Thyroid gland (tissue), 4 donors: ENCODE data around the gene EP400. TPM values are rescaled to one million over a fixed set of nuclear protein-coding genes. Genes with fewer than 3 reads are reported as not detected.

ENCODE experiments used
- DNase-seq, 2 donors: peaks; one replicate each; pipeline ENCODE4 v3.0.0-alpha.2; 2019
- H3K27ac ChIP-seq, 3 donors: fragments of 200-600 bp; sonication (generic); 1 replicate in 2 of 3; 2 replicates in 1 of 3; pipeline ENCODE4 v1.5.1; 2016 to 2019; ENCODE audit warnings: mild to moderate bottlenecking in 1 of 3, moderate library complexity in 1 of 3
- H3K27me3 ChIP-seq: fragments of 200-600 bp; sonication (generic); one replicate; pipeline ENCODE4 v1.5.1; 2019
- H3K36me3 ChIP-seq, 2 donors: fragments of 200-600 bp; sonication (generic); one replicate each; pipeline ENCODE4 v1.5.1; 2016 to 2019
- H3K4me1 ChIP-seq, 2 donors: fragments of 200-600 bp; sonication (generic); one replicate each; pipeline ENCODE4 v1.5.1; 2017 to 2019
- H3K4me3 ChIP-seq, 3 donors: fragments of 200-600 bp; sonication (generic); replicated peaks in 1 of 3; 1 replicate in 2 of 3; 2 replicates in 1 of 3; pipeline ENCODE4 v1.5.1; 2016; ENCODE audit warnings: mild to moderate bottlenecking in 1 of 3
- H3K9me3 ChIP-seq: fragments of 200-600 bp; sonication (generic); one replicate; pipeline ENCODE4 v1.5.1; 2017
- POLR2A ChIP-seq, 2 donors: fragments of 450-650 bp; IDR thresholded peaks; one replicate each; pipeline ENCODE4 v1.6.1; 2017; ENCODE audit warnings: antibody characterized with exemption in 2 of 2, mild to moderate bottlenecking in 2 of 2, moderate library complexity in 1 of 2
- WGBS, 2 donors: methylation state at CpG; one replicate each; pipeline ENCODE4 v1.1.5; 2017; 5-methylcytosine and 5-hydroxymethylcytosine counted together
- intact Hi-C: fragments of 100-400 bp; cut with DNase I; formaldehyde crosslinking; loops from one replicate; pipeline ENCODE4 v1.15.1; 2023
- total RNA-seq, 4 donors: library from RNA; depleted of rRNA; stranded (reverse); fragments of >200 nt; gene quantifications; one replicate each; pipeline ENCODE4 v1.2.3, GENCODE V29; 2016
- TF ChIP-seq, protein P1 (sequence below), 6 experiments: fragments of 200-600 bp in 3 of 6; fragments of 450-650 bp in 3 of 6; sonication (generic) in 3 of 6; IDR thresholded peaks; one replicate each; pipeline ENCODE4 v1.5.1; 2016 to 2019; ENCODE audit warnings: antibody characterized with exemption in 6 of 6, mild to moderate bottlenecking in 2 of 6, inconsistent platforms in 1 of 6, moderate library complexity in 1 of 6

The EP400 gene
- total RNA-seq, 4 donors from 2014 or later = 22.1 to 51.8 (median 25.4) TPM

DNA sequence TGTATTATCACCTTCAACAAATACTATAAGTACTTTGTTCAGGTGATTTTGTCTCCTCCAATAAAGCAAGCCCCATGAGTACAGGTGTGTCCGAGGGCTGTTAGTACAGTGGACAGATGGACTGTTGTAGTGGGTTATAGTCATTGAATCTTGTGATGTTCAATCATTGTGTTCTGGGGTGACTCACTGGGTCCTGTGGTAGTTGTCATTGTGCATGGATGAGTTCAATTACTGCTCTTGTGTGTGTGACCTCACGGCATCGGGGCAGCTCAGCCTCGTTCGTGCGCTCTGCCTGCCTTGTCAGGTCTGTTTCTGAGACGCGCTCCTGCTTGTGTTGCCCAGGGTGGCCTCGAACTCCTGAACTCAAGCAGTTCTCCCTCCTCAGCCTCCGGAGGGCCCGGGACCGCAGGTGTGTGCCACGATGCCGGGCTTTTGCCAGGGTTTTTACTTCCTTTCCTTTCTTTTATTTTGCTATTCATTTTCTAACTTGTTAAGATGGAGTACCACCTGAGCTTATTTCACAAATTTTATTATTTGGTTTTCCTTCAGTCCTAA, 122.2 kb downstream of the EP400 start:
- no peak for TF ChIP-seq POLR2A (IDR thresholded peaks at IDR 0.05)
- TF ChIP-seq, protein P1, sequence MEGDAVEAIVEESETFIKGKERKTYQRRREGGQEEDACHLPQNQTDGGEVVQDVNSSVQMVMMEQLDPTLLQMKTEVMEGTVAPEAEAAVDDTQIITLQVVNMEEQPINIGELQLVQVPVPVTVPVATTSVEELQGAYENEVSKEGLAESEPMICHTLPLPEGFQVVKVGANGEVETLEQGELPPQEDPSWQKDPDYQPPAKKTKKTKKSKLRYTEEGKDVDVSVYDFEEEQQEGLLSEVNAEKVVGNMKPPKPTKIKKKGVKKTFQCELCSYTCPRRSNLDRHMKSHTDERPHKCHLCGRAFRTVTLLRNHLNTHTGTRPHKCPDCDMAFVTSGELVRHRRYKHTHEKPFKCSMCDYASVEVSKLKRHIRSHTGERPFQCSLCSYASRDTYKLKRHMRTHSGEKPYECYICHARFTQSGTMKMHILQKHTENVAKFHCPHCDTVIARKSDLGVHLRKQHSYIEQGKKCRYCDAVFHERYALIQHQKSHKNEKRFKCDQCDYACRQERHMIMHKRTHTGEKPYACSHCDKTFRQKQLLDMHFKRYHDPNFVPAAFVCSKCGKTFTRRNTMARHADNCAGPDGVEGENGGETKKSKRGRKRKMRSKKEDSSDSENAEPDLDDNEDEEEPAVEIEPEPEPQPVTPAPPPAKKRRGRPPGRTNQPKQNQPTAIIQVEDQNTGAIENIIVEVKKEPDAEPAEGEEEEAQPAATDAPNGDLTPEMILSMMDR (IDR thresholded peaks at IDR 0.05) = no peak
- DNase-seq = no peak
- intact Hi-C loops = no loop called here
- Histone ChIP-seq H3K36me3 (peaks cover 34 to 52% of the 10 kb centered on the region in 2 donors), H3K27ac (no peak overlapping the region), H3K27me3 (no peaks in the 10 kb centered on the region), H3K9me3 (no peaks in the 10 kb centered on the region), H3K4me1 (no peaks in the 10 kb centered on the region), H3K4me3 (no peak overlapping the region)
- WGBS, 2 donors = 97 to 99% methylated on average over 14 of the region's 14 CpGs

DNA sequence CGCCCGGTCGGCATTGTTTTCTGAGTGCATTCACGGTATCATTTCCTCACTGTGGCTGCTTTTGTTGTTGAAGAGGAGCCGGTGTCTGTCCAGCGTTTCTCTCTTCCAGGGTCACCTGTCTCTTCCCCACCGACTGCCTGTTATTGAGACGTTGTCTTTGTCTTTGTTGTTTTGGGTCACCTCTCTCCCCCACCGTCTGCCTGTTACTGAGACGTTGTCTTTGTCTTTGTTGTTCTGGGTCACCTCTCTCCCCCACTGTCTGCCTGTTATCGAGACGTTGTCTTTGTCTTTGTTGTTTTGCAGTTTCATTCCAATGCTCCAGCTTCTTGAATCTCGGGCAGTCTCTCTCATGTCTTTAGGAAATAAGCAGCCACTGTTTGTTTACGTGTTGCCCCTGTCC, 124.5 kb downstream of the EP400 start:
- intact Hi-C loops = no loop called here
- H3K36me3 ChIP-seq = peaks cover 35 to 45% of the 10 kb centered on the region in 2 donors

DNA sequence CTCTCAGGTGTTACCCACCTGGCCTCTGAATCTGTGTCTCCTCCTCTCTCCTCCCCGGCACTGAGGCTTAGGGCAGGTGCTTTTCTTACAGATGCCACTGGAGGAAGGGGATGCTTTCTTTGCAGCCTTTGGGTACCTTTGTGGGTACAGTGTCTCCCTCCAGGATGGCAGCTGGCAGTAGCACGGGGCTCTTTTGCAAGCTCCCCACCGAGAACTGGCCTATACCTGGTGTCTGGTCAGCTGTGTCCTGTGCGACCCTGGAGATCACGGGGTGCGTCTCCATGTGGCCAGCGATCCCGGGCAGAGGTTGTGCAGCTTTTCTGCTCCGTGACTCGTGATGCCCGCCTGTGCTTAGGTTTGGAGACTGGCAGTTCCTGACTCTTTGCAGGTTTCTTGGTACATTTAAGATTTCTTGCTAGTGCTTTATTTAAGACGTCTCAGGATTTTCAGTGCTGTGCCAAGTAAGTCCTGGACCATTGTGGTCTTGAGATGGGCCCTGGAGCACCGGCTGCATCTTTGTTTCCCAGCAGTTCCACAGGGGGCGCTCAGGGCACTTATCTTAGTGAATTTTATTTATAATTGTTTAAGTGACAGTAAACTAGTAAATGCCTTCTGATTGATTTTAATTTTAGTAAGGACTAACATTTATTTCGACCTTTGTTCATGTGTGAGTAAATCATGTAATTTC, 125.4 kb downstream of the EP400 start:
- no peaks in the 10 kb centered on the region for H3K9me3 ChIP-seq
- 94% methylated on average over 13 of the region's 15 CpGs for WGBS, 2 donors
- no peaks in the 10 kb centered on the region for H3K4me1 ChIP-seq
- no peak overlapping the region for H3K27ac ChIP-seq
- peaks cover 35 to 40% of the 10 kb centered on the region in 2 donors for H3K36me3 ChIP-seq
- no peaks in the 10 kb centered on the region for H3K27me3 ChIP-seq
- no peak for TF ChIP-seq POLR2A (IDR thresholded peaks at IDR 0.05)
- TF ChIP-seq, protein P1 (IDR thresholded peaks at IDR 0.05) = no peak
- no peak overlapping the region for H3K4me3 ChIP-seq
- intact Hi-C loops = no loop called here
- DNase-seq = no peak

More for the DNA sequence above, 124.5 kb downstream of the EP400 start:
- Histone ChIP-seq H3K27ac (no peak overlapping the region), H3K9me3 (no peaks in the 10 kb centered on the region), H3K4me3 (no peak overlapping the region), H3K4me1 (no peaks in the 10 kb centered on the region), H3K27me3 (no peaks in the 10 kb centered on the region)
- DNase-seq = no peak
- WGBS, 2 donors = 87 to 88% methylated on average over 14 of the region's 14 CpGs
- TF ChIP-seq, protein P1 (IDR thresholded peaks at IDR 0.05) = no peak
- TF ChIP-seq POLR2A (IDR thresholded peaks at IDR 0.05) = no peak

DNA sequence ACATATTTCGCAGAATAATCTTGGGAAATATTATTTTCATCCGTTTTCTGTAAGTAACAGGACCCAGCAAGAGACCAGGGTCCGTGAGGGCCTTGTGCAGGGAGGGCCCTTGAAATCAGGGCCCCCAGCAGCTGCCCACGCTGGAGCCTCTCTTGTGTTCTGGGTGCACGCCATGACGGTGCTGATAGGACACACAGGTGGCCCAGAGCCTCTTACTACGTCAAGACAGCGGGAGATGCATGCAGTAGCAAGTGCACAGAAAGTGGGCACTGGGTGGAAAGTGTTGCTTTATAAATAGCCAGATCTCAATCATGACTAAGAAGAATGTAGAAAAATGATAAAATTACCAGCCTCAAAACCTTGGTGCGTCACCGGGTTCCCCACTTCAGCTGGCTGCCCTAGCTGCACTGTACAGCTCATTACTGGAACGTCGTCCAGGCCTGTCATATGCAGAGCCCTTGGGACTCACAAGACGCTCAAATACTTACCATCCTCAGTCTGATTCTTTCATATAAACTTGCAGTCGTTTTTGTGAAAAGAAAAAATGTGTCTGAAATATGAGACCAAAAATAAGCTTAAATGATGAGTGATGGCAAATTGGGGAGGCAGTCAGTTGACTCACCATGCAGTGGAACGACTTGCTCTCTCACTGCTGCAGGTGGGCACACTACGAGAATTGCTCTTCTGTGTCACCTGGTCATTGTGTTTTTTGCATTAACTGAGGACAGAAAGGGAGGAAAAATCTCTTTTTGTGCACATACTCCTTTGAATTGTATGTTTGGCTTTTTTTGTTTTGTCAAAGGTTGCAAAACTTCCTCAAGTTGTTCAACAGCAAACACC, 126.2 kb downstream of the EP400 start:
- no peak overlapping the region for H3K27ac ChIP-seq
- no peaks in the 10 kb centered on the region for H3K27me3 ChIP-seq
- no peak for DNase-seq
- no peaks in the 10 kb centered on the region for H3K9me3 ChIP-seq
- intact Hi-C loops = no loop called here
- 92% methylated on average over 16 of the region's 16 CpGs for WGBS, 2 donors
- H3K4me1 ChIP-seq = no peaks in the 10 kb centered on the region
- TF ChIP-seq, protein P1 (IDR thresholded peaks at IDR 0.05) = no peak
- TF ChIP-seq POLR2A (IDR thresholded peaks at IDR 0.05) = no peak
- peaks cover 35 to 40% of the 10 kb centered on the region in 2 donors for H3K36me3 ChIP-seq
- H3K4me3 ChIP-seq = no peak overlapping the region
